Smooth muscle cell of trachea (primary cell): ENCODE measurements around the gene VSIG10. TPM values are rescaled to one million over a fixed set of nuclear protein-coding genes. Genes with fewer than 3 reads are reported as not detected.

ENCODE experiments used
- total RNA-seq: library from RNA; depleted of rRNA; stranded (reverse); fragments of >200 nt; gene quantifications from 2 replicates; pipeline ENCODE4 v1.2.1, GENCODE V29; 2014

VSIG10 gene, protein sequence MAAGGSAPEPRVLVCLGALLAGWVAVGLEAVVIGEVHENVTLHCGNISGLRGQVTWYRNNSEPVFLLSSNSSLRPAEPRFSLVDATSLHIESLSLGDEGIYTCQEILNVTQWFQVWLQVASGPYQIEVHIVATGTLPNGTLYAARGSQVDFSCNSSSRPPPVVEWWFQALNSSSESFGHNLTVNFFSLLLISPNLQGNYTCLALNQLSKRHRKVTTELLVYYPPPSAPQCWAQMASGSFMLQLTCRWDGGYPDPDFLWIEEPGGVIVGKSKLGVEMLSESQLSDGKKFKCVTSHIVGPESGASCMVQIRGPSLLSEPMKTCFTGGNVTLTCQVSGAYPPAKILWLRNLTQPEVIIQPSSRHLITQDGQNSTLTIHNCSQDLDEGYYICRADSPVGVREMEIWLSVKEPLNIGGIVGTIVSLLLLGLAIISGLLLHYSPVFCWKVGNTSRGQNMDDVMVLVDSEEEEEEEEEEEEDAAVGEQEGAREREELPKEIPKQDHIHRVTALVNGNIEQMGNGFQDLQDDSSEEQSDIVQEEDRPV
- total RNA-seq, result 27.8 and 44.0 TPM in 2 replicates

DNA sequence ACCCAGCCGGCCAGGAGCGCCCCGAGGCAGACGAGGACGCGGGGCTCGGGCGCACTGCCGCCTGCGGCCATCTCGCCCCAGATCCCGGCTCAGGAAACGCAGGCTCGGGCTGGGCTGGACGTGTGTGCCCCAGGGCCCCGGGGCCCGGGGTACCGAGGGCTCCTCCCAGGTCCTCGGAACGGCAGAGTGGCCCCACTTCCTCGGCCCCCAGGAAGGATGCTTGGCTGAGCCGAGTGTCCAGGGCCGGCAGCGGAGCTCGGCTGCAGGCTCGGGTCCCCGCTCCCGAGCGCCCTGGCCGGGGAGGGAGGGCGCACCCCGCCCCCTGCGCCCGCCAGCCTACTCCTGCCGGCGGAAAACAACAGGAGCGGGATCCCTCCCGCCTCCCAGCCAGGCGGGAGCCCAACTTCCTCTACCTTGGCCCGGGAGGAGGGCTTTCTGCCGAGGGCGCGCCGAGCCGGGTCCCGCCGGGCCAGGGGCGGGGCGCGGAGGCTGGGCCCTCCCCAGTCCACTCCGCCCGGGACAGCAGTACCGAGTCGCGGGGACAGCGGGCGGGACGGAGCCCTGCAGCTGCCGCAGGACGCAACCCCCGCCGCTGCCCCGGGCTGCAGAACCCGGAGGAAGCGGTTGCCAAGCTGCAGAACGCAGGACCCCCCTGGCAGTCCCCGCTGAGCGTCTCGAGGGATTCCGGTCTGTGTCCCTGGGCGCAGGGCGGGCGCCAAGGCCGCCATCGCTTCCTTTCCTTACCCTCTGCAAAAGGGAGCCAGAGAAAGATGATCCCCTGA lies at the start of gene VSIG10:
Gene VSIG10, minus strand, starts transcription at position 411 of the 782 bp plus-strand sequence. Its CDS starts 340 bp downstream, at position 71.

DNA sequence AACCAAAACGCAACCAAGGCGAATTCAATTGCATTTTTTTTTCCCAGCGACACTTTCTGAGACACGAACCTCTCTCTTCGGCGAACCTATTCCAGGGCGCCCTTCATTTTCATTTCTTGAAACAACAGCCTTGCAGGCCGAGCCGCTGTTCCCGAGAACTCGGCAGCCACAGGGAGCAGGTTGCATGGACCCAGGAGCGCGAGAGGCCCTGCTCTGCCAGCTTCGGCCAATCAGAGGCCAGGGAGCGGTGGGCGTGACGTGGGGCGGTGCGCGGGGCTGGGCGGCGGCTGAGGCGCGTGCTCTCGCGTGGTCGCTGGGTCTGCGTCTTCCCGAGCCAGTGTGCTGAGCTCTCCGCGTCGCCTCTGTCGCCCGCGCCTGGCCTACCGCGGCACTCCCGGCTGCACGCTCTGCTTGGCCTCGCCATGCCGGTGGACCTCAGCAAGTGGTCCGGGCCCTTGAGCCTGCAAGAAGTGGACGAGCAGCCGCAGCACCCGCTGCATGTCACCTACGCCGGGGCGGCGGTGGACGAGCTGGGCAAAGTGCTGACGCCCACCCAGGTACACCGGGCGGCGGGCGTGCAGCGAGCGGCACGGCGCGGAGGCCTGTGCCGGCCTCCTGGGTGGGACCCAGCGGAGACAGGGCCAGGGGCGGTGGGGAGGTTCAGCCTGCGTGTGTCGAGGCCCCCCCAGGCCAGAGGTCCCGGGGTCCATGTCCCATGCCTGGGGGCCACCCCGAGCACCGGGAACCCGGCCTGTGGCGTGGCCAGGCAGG lies 32.2 kb upstream of the VSIG10 start, which contains the start of gene PEBP1:
Gene PEBP1, plus strand, starts transcription at position 337 of the 771 bp plus-strand sequence. Its CDS starts 86 bp downstream, at position 423.

DNA sequence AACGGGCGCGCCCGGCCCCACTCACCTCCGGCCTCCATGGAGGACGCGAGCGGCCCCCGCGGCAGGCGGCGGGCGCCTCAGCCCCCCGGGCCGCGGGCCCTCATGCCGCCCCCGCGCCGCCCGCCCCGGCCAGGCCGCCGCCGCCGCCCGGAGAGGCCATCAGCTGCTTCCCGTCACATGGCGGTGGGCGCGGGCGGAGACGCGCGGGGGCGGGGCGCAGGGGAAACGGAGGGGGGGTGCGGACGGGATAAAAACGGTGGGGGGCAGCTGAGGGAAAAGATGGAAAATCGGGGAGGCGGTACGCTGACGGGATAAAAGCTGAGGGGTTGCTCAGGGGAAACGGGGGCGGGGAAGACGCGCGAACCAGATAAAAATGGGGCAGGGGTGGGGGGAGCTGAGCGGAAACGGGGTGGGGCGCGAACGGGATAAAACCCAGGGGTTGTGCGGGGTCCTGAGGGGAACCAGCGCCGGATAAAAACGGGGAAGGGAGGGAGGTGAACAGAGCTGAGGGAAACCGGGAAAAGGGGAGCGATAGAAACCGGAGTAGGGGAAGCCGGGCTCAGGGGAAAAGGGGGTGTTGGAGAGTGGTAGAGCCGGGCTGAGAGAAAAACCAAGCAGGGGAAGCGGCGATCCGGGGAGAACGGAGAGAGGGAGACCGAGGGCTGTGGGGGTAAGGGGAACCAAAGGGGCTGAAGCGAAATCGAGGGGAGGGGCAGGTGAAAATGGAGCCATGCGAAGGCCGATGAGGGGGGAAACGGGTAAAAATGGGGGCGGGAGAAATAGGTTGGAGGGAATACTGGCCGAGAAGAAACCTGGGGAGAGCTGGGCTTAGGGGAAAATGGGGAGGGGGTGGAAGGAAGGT lies 42.6 kb downstream of the VSIG10 start, which contains the start of gene WSB2:
Gene WSB2, minus strand, starts transcription at position 169 of the 862 bp plus-strand sequence. Its CDS starts 131 bp downstream, at position 38.

DNA sequence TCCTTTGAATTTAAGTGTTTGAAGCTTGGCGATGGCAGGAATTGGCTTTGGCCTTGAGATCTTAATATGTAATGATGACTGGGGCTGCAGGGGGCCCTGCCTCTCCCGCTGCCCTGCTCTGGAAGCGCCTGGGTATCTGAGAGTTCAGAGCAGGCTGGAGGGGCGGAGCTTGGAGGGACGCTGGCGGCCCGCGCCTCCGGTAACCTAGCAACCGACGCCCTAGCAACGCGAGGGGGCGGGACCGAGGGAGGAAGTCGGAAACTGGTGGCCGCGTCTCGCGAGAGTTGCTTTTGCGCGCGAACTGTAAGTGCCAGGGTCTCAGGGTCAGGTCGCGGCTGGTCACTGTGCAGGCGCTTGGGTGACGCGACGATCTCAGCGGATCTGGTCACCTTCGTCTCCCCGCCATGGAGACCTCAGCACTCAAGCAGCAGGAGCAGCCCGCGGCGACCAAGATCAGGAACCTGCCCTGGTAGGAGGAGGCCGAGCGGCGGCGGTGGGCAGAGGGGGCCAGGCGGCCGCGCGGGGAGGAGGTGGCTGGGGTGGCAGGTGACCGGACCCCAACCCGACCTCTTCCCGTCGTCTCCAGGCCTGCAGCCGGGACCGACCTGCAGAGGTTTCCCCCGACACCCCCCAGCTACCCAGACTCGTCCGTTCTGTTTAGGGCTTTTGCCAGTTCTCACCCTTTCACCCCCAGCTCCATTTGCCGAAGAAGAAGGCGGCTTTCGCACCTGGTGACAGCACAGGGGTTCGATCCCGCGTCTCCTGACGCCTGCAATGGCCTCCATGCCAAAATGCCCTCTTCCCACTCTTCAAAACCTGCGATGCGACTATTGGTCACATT lies 87.2 kb downstream of the VSIG10 start, which contains the start of gene RFC5:
Gene RFC5, plus strand, starts transcription at position 280 of the 841 bp plus-strand sequence. Its CDS starts 125 bp downstream, at position 405.

Other genes with a start within 250 kb of the VSIG10 start
- under 0.01 TPM in 1 of 2 replicates, not detected in the other for gene KSR2, start 135.0 kb downstream of the VSIG10 start, total RNA-seq
- 8.6 and 22.5 TPM in 2 replicates for gene RFC5, start 87.3 kb downstream of the VSIG10 start, total RNA-seq
- gene WSB2, start 42.8 kb downstream of the VSIG10 start, total RNA-seq, result 98.9 and 105 TPM in 2 replicates
- 226 and 243 TPM in 2 replicates for gene PEBP1, start 32.1 kb upstream of the VSIG10 start, total RNA-seq